BE2C (cell line): ENCODE measurements around the gene CSF2. TPM values are rescaled to one million over a fixed set of nuclear protein-coding genes. Genes with fewer than 3 reads are reported as not detected.
A peak's percentile ranks its signal among the peaks of the same experiment; 100 is the strongest.

Experiments
- DNase-seq: peaks from one replicate; pipeline ENCODE4 v3.0.0-alpha.2; 2020
- H3K27me3 ChIP-seq: fragments of 250-450 bp; sonication (Bioruptor Pico); 2 replicates; pipeline ENCODE4 v1.5.1; 2020; ENCODE audit warnings: mild to moderate bottlenecking
- H3K36me3 ChIP-seq: fragments of 250-450 bp; sonication (Bioruptor Pico); 2 replicates; pipeline ENCODE4 v1.5.1; 2020; ENCODE audit warnings: mild to moderate bottlenecking
- H3K4me1 ChIP-seq: fragments of 250-450 bp; sonication (Bioruptor Pico); 2 replicates; pipeline ENCODE4 v1.5.1; 2020
- H3K4me3 ChIP-seq: 2 replicates; pipeline ENCODE4 v1.5.1; 2011; ENCODE audit warnings: low read depth, low read length
- H3K9me3 ChIP-seq: fragments of 250-450 bp; sonication (Bioruptor Pico); 2 replicates; pipeline ENCODE4 v1.5.1; 2020
- polyA plus RNA-seq: library from polyadenylated mRNA; unstranded; fragments of >200 nt; gene quantifications from one replicate; pipeline ENCODE4 v1.2.1, GENCODE V29; 2012; ENCODE audit warnings: low read depth, missing spikeins; ENCODE audit not compliant: insufficient read length, insufficient read depth
- TF ChIP-seq, protein P1 (sequence below): IDR thresholded peaks from 2 replicates; pipeline ENCODE4 v1.5.1; 2012; ENCODE audit warnings: mild to moderate bottlenecking, low read depth, low read length

CSF2 gene
- polyA plus RNA-seq: not detected

DNA sequence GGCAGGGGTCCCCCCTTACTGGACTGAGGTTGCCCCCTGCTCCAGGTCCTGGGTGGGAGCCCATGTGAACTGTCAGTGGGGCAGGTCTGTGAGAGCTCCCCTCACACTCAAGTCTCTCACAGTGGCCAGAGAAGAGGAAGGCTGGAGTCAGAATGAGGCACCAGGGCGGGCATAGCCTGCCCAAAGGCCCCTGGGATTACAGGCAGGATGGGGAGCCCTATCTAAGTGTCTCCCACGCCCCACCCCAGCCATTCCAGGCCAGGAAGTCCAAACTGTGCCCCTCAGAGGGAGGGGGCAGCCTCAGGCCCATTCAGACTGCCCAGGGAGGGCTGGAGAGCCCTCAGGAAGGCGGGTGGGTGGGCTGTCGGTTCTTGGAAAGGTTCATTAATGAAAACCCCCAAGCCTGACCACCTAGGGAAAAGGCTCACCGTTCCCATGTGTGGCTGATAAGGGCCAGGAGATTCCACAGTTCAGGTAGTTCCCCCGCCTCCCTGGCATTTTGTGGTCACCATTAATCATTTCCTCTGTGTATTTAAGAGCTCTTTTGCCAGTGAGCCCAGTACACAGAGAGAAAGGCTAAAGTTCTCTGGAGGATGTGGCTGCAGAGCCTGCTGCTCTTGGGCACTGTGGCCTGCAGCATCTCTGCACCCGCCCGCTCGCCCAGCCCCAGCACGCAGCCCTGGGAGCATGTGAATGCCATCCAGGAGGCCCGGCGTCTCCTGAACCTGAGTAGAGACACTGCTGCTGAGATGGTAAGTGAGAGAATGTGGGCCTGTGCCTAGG lies at the start of gene CSF2:
CSF2 (plus strand) TSS at position 559 of the 783 bp plus-strand sequence; CDS start at position 594, 35 bp downstream.
- Histone ChIP-seq H3K36me3 (no peaks in the 10 kb centered on the region), H3K27me3 (no peaks in the 10 kb centered on the region), H3K4me3 (no peak within 1 kb of the TSS), H3K9me3 (no peaks in the 10 kb centered on the region), H3K4me1 (no peaks in the 10 kb centered on the region)
- TF ChIP-seq, protein P1, sequence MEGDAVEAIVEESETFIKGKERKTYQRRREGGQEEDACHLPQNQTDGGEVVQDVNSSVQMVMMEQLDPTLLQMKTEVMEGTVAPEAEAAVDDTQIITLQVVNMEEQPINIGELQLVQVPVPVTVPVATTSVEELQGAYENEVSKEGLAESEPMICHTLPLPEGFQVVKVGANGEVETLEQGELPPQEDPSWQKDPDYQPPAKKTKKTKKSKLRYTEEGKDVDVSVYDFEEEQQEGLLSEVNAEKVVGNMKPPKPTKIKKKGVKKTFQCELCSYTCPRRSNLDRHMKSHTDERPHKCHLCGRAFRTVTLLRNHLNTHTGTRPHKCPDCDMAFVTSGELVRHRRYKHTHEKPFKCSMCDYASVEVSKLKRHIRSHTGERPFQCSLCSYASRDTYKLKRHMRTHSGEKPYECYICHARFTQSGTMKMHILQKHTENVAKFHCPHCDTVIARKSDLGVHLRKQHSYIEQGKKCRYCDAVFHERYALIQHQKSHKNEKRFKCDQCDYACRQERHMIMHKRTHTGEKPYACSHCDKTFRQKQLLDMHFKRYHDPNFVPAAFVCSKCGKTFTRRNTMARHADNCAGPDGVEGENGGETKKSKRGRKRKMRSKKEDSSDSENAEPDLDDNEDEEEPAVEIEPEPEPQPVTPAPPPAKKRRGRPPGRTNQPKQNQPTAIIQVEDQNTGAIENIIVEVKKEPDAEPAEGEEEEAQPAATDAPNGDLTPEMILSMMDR: no peak
- no peak for DNase-seq

DNA sequence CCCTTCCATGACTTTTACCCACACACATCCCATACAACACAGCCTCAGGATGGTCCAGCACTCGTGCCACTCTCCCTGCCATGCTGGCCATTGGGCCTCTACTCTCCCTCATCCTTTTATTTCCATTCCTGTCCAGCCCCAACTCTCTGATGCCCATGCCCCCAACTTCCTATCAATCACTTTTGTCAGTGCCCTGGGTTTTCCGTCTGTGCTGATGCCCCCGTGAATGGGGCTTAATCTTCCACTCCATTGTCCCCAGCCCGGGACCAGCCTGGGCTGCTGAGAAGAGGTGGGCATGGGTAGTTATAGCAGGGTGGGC lies 49.5 kb upstream of the CSF2 start:
- H3K27me3 ChIP-seq: no peaks in the 10 kb centered on the region
- H3K4me1 ChIP-seq: no peaks in the 10 kb centered on the region; the same call in 1 of the 2 replicates
- no peaks in the 10 kb centered on the region for H3K36me3 ChIP-seq
- H3K9me3 ChIP-seq: no peaks in the 10 kb centered on the region
- no peak overlapping the region for H3K4me3 ChIP-seq
- TF ChIP-seq, protein P1: no peak
- no peak for DNase-seq

DNA sequence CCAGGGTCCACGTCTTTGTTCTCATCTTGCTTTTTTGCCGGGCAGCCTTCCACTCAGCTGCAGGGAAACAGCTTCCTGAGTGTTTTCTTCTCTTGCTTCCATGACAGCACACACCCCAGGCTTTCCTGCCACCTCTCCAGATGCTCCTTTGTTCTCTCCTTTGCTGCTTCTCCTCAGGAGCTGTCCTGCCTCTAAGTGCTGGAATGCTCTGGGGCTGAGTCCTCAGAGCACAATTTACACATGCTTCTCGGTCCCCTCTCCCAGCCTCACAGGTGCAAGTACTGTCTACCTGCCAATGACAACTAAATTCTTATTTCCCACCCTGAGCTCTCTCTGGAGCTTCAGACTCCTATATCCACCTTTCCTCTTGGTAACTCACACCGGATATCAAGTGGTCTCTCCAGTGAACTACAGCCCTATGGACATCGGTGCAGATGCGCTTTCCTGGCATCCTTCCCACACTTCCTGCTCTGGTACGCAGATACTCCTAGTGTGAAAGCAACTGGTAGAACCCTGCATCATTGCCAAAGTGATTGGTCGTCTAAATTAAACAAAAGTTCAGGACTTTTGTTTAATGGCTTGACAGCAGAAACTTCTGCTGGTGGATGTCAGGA lies 48.7 kb upstream of the CSF2 start:
- no peaks in the 10 kb centered on the region; the same call in 1 of the 2 replicates for H3K4me1 ChIP-seq
- no peak overlapping the region for H3K4me3 ChIP-seq
- H3K27me3 ChIP-seq: no peaks in the 10 kb centered on the region
- no peaks in the 10 kb centered on the region for H3K9me3 ChIP-seq
- TF ChIP-seq, protein P1: no peak
- peak; percentile 67 for DNase-seq
- H3K36me3 ChIP-seq: no peaks in the 10 kb centered on the region

DNA sequence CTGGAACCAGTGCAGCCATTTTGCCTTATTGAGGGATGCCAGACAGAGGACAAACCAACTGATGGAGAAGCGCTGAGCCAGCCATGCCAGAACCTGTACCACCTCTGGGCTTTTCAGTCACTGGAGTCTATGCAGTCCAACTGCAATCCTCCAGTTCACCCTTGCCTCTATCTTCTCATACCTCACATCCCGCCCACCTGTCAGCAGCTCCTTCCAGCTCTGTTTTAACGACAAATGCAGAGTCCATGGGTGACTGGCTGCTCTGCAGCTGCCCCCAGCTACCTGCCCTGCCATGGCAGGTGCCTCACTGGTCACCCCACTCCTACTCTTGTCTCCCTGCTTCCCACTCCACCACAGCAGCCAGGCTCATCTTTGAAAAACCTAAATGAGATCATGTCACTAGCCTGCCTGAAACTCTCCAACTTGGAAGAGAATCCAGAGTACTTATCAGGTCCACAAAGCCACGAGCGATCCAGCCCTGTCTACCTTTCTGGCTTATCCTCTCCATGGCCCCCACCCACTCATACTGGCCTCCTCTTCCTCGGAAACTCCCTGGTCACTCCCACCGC lies 48.1 kb upstream of the CSF2 start:
- Histone ChIP-seq H3K36me3 (no peaks in the 10 kb centered on the region), H3K4me1 (no peaks in the 10 kb centered on the region; the same call in 1 of the 2 replicates), H3K9me3 (no peaks in the 10 kb centered on the region), H3K4me3 (no peak overlapping the region), H3K27me3 (no peaks in the 10 kb centered on the region)
- TF ChIP-seq, protein P1: no peak
- no peak for DNase-seq

DNA sequence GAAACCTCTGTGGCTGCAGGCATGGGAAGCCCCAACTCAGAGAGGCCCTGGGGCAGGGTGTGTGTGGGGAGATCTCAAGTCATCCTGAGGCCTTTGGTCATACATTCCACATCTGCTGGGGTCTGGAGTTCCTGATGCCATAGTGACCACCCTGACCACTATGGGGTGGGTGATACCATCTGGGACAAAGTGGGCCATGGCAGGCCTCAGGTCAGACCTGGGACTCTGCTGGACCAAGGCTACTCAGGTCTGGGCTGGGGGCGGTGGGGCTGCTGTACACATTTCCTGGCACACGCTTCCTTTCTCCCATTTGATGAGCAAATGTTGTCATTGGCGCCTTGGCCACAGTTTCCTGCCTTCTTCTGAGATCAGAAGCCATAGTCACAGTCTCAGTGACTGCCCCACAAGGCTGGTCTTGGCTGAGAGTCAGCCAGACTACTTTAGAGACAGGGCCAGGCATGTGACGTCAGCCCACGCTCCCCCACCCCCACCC lies 47.0 kb upstream of the CSF2 start:
- Histone ChIP-seq H3K36me3 (no peaks in the 10 kb centered on the region), H3K27me3 (no peaks in the 10 kb centered on the region), H3K4me3 (no peak overlapping the region), H3K4me1 (no peaks in the 10 kb centered on the region), H3K9me3 (no peaks in the 10 kb centered on the region)
- no peak for DNase-seq
- TF ChIP-seq, protein P1: no peak
